ENCODE results near the gene PTPRM.

PTPRM gene

DNA sequence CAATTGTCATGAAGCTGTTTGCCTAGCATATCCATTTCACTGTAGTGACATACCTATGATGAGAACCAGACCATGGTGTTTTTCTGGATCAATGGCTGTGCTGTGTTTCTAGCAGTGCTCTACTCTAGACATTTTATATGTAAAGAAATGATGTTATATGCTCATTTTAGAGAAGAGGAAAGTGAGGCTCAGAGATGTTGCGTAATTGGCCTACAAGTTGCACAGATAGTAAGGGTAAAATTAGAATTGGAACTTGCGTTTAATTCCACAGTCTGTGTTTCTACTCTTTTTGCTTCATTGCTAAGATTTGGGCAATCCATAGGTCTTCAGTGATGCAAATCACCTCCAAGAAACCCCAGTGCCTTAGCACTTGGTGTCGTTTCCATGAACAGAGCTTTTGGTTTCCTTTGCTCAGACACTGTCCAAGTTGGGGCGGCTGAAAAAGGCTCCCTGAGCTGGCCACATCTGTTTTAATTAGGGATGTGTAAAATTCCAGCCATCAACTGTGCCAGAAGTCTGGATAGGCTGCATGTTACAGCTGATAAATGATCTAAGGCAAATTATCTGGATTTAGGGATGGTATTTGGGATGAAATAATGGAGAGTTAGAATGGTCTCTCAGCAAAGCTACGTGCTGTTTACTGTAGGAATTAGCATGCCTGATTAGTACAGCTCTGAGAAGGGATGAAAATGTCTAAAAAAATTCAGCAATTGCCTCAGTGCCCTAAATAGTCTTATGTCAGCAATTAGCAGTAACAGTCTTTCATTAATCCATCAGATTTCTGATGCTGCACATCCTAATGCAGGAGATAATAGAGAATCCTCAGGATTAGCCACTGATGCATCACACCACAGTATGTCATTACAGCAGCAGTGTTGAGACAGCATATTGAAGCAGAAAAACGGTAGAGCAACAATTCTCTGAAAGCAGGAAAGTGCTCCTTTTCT lies 65.3 kb downstream of the PTPRM start:
- DNase-seq (ENCODE audit: insufficient read length, low spot score) = no peak
- no peak for FAIRE-seq
- TF ChIP-seq POLR2AphosphoS5 (IDR thresholded peaks at IDR 0.05; ENCODE audit: low read depth, low read length) (no peak), PAX5 (IDR thresholded peaks at IDR 0.05; ENCODE audit: insufficient read depth, low read length, severe bottlenecking) (no peak), POLR2A (IDR thresholded peaks at IDR 0.05; ENCODE audit: low read depth, low read length) (no peak), POU2F2 (IDR thresholded peaks at IDR 0.05; ENCODE audit: low read depth, low read length) (no peak), TAF1 (IDR thresholded peaks at IDR 0.05; ENCODE audit: low read depth, low read length) (no peak), SPI1 (IDR thresholded peaks at IDR 0.05; ENCODE audit: low read depth, low read length) (no peak)

GRCh38 chr18:7633171-7633570 lies 66.1 kb downstream of the PTPRM start:
- DNase-seq (ENCODE audit: insufficient read length, low spot score) = no peak
- no peak for FAIRE-seq
- TF ChIP-seq POLR2AphosphoS5 (IDR thresholded peaks at IDR 0.05; ENCODE audit: low read depth, low read length) (no peak), SPI1 (IDR thresholded peaks at IDR 0.05; ENCODE audit: low read depth, low read length) (no peak), TAF1 (IDR thresholded peaks at IDR 0.05; ENCODE audit: low read depth, low read length) (no peak), POU2F2 (IDR thresholded peaks at IDR 0.05; ENCODE audit: low read depth, low read length) (no peak), PAX5 (IDR thresholded peaks at IDR 0.05; ENCODE audit: insufficient read depth, low read length, severe bottlenecking) (no peak), POLR2A (IDR thresholded peaks at IDR 0.05; ENCODE audit: low read depth, low read length) (no peak)

DNA sequence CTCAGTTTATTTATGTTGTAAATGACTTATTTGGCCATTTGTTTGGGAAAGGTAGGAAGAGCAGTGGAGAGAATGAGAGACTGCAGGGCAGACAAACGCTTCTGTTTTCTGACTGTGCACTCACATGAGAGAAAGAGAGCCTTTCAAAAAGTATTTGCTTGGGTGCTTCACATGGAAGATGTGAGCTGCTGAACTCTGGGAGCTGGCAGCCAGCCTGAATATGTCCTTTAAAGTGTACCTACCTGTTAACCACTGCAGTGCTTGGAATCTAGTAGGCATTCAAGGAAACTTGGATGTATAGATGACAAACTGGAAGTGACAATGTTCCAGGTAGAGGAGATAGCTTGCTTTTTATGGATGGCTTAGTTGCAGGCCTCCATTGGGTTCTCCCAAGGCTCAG lies 68.8 kb downstream of the PTPRM start:
- DNase-seq (ENCODE audit: insufficient read length, low spot score) (no peak), FAIRE-seq (no peak)
- TF ChIP-seq POLR2A (IDR thresholded peaks at IDR 0.05; ENCODE audit: low read depth, low read length) (no peak), POU2F2 (IDR thresholded peaks at IDR 0.05; ENCODE audit: low read depth, low read length) (no peak), POLR2AphosphoS5 (IDR thresholded peaks at IDR 0.05; ENCODE audit: low read depth, low read length) (no peak), SPI1 (IDR thresholded peaks at IDR 0.05; ENCODE audit: low read depth, low read length) (no peak), TAF1 (IDR thresholded peaks at IDR 0.05; ENCODE audit: low read depth, low read length) (no peak), PAX5 (IDR thresholded peaks at IDR 0.05; ENCODE audit: insufficient read depth, low read length, severe bottlenecking) (no peak)

DNA sequence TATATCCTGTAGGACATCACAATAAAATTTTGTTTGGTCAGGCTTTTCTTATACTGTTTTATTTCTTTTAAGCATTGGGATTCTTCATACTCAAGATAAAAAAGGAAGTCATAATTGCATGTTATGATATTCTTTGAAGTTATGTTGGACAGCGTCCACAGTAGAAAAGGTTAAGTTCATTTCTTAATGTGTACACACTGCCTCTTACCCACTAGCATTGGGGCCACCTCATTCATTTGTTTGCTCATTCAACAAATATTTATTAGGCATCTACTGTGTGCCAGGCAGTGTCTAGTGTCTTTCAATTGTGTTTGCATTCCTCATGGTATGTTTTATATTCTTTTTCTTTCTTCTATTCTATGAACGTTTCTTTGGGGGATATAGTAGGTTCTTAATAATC lies 70.2 kb downstream of the PTPRM start:
- DNase-seq (ENCODE audit: insufficient read length, low spot score) (no peak), FAIRE-seq (no peak)
- TF ChIP-seq TAF1 (IDR thresholded peaks at IDR 0.05; ENCODE audit: low read depth, low read length) (no peak), POU2F2 (IDR thresholded peaks at IDR 0.05; ENCODE audit: low read depth, low read length) (no peak), SPI1 (IDR thresholded peaks at IDR 0.05; ENCODE audit: low read depth, low read length) (no peak), POLR2A (IDR thresholded peaks at IDR 0.05; ENCODE audit: low read depth, low read length) (no peak), POLR2AphosphoS5 (IDR thresholded peaks at IDR 0.05; ENCODE audit: low read depth, low read length) (no peak), PAX5 (IDR thresholded peaks at IDR 0.05; ENCODE audit: insufficient read depth, low read length, severe bottlenecking) (no peak)

DNA sequence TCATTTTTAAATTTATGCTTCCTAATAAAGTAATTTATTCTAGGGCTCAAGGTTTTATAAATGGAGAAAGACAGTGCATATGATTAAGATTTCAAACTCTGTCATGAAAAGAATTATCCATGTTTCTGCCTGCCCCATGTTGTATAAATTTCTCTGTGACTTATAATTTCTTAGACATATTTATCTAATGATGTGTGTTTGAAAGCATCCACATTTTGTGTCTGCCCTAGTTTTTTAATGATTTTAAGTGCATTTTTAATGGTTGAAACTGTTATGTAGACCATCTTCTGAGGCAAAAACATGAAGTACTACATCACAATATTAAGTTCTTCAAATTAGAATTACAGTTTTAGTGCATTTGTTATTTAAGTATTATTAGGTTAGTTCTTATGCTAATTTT lies 71.2 kb downstream of the PTPRM start:
- no peak for DNase-seq (ENCODE audit: insufficient read length, low spot score)
- TF ChIP-seq POU2F2 (IDR thresholded peaks at IDR 0.05; ENCODE audit: low read depth, low read length) (no peak), POLR2A (IDR thresholded peaks at IDR 0.05; ENCODE audit: low read depth, low read length) (no peak), PAX5 (IDR thresholded peaks at IDR 0.05; ENCODE audit: insufficient read depth, low read length, severe bottlenecking) (no peak), TAF1 (IDR thresholded peaks at IDR 0.05; ENCODE audit: low read depth, low read length) (no peak), SPI1 (IDR thresholded peaks at IDR 0.05; ENCODE audit: low read depth, low read length) (no peak), POLR2AphosphoS5 (IDR thresholded peaks at IDR 0.05; ENCODE audit: low read depth, low read length) (no peak)
- no peak for FAIRE-seq

DNA sequence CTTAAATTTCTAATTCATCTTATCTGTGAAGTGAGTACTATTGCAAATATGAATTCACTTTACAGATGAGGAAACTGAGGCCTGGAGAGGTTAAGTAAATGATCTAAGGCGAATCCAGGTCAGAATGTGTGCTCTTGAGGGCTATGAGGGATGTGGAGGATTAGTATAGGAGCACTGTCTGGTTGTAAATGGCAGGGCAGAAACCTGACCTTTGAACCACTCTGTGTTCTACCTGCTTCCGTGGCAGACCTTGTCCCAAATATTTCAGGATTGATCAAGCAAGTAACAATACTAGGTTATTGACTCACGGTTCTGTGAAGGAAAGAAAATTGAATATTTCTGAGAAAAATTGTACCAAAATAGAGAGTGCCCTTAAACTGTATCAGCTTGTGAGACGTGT lies 74.7 kb downstream of the PTPRM start:
- no peak for DNase-seq (ENCODE audit: insufficient read length, low spot score)
- no peak for FAIRE-seq
- TF ChIP-seq SPI1 (IDR thresholded peaks at IDR 0.05; ENCODE audit: low read depth, low read length) (no peak), POU2F2 (IDR thresholded peaks at IDR 0.05; ENCODE audit: low read depth, low read length) (no peak), TAF1 (IDR thresholded peaks at IDR 0.05; ENCODE audit: low read depth, low read length) (no peak), POLR2A (IDR thresholded peaks at IDR 0.05; ENCODE audit: low read depth, low read length) (no peak), POLR2AphosphoS5 (IDR thresholded peaks at IDR 0.05; ENCODE audit: low read depth, low read length) (no peak), PAX5 (IDR thresholded peaks at IDR 0.05; ENCODE audit: insufficient read depth, low read length, severe bottlenecking) (no peak)

- no peak for DNase-seq (ENCODE audit: insufficient read length, low spot score)
- no peak for TF ChIP-seq TAF1 (IDR thresholded peaks at IDR 0.05; ENCODE audit: low read depth, low read length)
- no peak for TF ChIP-seq SPI1 (IDR thresholded peaks at IDR 0.05; ENCODE audit: low read depth, low read length)
- TF ChIP-seq POLR2AphosphoS5 (IDR thresholded peaks at IDR 0.05; ENCODE audit: low read depth, low read length) = no peak
- no peak for TF ChIP-seq POLR2A (IDR thresholded peaks at IDR 0.05; ENCODE audit: low read depth, low read length)
- TF ChIP-seq POU2F2 (IDR thresholded peaks at IDR 0.05; ENCODE audit: low read depth, low read length) = no peak
- no peak for TF ChIP-seq PAX5 (IDR thresholded peaks at IDR 0.05; ENCODE audit: insufficient read depth, low read length, severe bottlenecking)
- FAIRE-seq = no peak
These were observed 75.3 kb downstream of the PTPRM start for GRCh38 chr18:7642331-7642890.

DNA sequence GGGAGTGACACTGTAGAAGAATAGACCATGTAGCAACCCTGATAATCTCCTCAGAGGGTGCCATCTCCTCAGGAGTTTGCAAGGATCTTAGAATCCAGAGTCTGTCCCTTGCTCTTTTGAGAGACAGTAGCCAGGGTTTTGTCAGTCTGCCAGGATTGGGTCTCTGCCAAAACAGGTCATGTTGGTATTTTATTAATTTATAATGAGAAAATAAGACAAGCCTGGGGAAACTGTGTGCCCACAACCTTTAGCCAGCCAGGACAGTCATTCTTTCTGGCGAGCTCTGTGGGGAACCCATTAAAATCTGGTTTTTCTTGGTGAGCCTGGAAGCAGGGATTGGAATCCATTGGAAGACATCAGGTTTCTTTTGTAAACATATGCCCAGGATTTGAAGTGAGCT lies 78.6 kb downstream of the PTPRM start:
- FAIRE-seq (no peak), DNase-seq (ENCODE audit: insufficient read length, low spot score) (no peak)
- TF ChIP-seq POLR2AphosphoS5 (IDR thresholded peaks at IDR 0.05; ENCODE audit: low read depth, low read length) = no peak
- TF ChIP-seq PAX5 (IDR thresholded peaks at IDR 0.05; ENCODE audit: insufficient read depth, low read length, severe bottlenecking) = no peak
- TF ChIP-seq SPI1 (IDR thresholded peaks at IDR 0.05; ENCODE audit: low read depth, low read length) = no peak
- TF ChIP-seq TAF1 (IDR thresholded peaks at IDR 0.05; ENCODE audit: low read depth, low read length) = no peak
- TF ChIP-seq POLR2A (IDR thresholded peaks at IDR 0.05; ENCODE audit: low read depth, low read length) = no peak
- no peak for TF ChIP-seq POU2F2 (IDR thresholded peaks at IDR 0.05; ENCODE audit: low read depth, low read length)

GRCh38 chr18:7646174-7646886 lies 79.2 kb downstream of the PTPRM start:
- TF ChIP-seq POU2F2 (IDR thresholded peaks at IDR 0.05; ENCODE audit: low read depth, low read length) (no peak), PAX5 (IDR thresholded peaks at IDR 0.05; ENCODE audit: insufficient read depth, low read length, severe bottlenecking) (no peak), SPI1 (IDR thresholded peaks at IDR 0.05; ENCODE audit: low read depth, low read length) (no peak), POLR2AphosphoS5 (IDR thresholded peaks at IDR 0.05; ENCODE audit: low read depth, low read length) (no peak), TAF1 (IDR thresholded peaks at IDR 0.05; ENCODE audit: low read depth, low read length) (no peak), POLR2A (IDR thresholded peaks at IDR 0.05; ENCODE audit: low read depth, low read length) (no peak)
- FAIRE-seq = no peak
- DNase-seq (ENCODE audit: insufficient read length, low spot score) = no peak

Data from GM12891 (cell line).